Upper lobe of left lung (tissue), 6 donors: ENCODE results near the gene SIL1. TPM values are rescaled to one million over a fixed set of nuclear protein-coding genes. Genes with fewer than 3 reads are reported as not detected.
"Not testable (repeated sequence)": the region's sequence is repeated elsewhere in the genome, so short reads cannot be mapped to it uniquely, and the experiment has no call there.

Experiments used
- ATAC-seq, 2 donors: fragments of 200-7000 bp; cut with Tn5 transposase; one replicate each; pipeline ENCODE4 v1.9.1; 2022; ENCODE audit warnings: mild to moderate bottlenecking in 2 of 2, moderate library complexity in 2 of 2; ENCODE audit not compliant: low FRiP score in 2 of 2
- DNase-seq, 2 donors: peaks; one replicate each; pipeline ENCODE4 v3.0.0-alpha.2; 2019 to 2020
- H3K27ac ChIP-seq, 4 donors: fragments of 200-600 bp; sonication (generic); one replicate each; pipeline ENCODE4 v1.5.1; 2016 to 2019
- H3K27me3 ChIP-seq, 4 donors: fragments of 200-600 bp; sonication (generic); one replicate each; pipeline ENCODE4 v1.5.1; 2017 to 2019
- H3K36me3 ChIP-seq, 4 donors: fragments of 200-600 bp; sonication (generic); one replicate each; pipeline ENCODE4 v1.5.1; 2016 to 2019
- H3K4me1 ChIP-seq, 4 donors: fragments of 200-600 bp; sonication (generic); one replicate each; pipeline ENCODE4 v1.5.1; 2018 to 2019
- H3K4me3 ChIP-seq, 4 donors: fragments of 200-600 bp; sonication (generic); one replicate each; pipeline ENCODE4 v1.5.1; 2017 to 2019; ENCODE audit warnings: mild to moderate bottlenecking in 2 of 4, moderate library complexity in 1 of 4
- H3K9me3 ChIP-seq, 4 donors: fragments of 200-600 bp; sonication (generic); one replicate each; pipeline ENCODE4 v1.5.1; 2018 to 2019
- EP300 ChIP-seq, 4 donors: sonication (generic); formaldehyde crosslinking; IDR thresholded peaks; one replicate each; pipeline ENCODE4 v1.5.1; 2017; ENCODE audit warnings: antibody characterized with exemption in 4 of 4, control low read depth in 2 of 4
- POLR2A ChIP-seq, 4 donors: fragments of 450-650 bp; IDR thresholded peaks; one replicate each; pipeline ENCODE4 v1.5.1; 2016 to 2017; ENCODE audit warnings: antibody characterized with exemption in 4 of 4, mild to moderate bottlenecking in 2 of 4
- POLR2AphosphoS5 ChIP-seq, 2 donors: sonication (generic); formaldehyde crosslinking; IDR thresholded peaks; one replicate each; pipeline ENCODE4 v1.5.1; 2017; ENCODE audit warnings: antibody characterized with exemption in 2 of 2
- WGBS, 2 donors: methylation state at CpG; one replicate each; pipeline ENCODE4 v1.1.5; 2017 to 2018; 5-methylcytosine and 5-hydroxymethylcytosine counted together
- total RNA-seq, 6 donors: library from RNA; depleted of rRNA in 4 of 6; stranded (reverse); fragments of >200 nt in 4 of 6; gene quantifications; one replicate each; pipeline versions ENCODE4 v1.1.0 to v1.2.1, GENCODE V29; 2016 to 2021
- TF ChIP-seq, protein P1 (sequence below), 6 experiments: fragments of 450-650 bp in 4 of 6; fragments of 200-600 bp in 2 of 6; sonication (generic) in 2 of 6; IDR thresholded peaks; one replicate each; pipeline ENCODE4 v1.5.1; 2016 to 2019; ENCODE audit warnings: antibody characterized with exemption in 6 of 6
- donor health status: DM: no; HTN: no; CAD: no; lungs with moderate emphysema.
- donor health status: DM: no; HTN: yes; CAD: no; lungs with severe emphysema.

Gene SIL1
- total RNA-seq, 6 donors from 2014 or later, result 30.2 to 83.8 (median 51.2) TPM

DNA sequence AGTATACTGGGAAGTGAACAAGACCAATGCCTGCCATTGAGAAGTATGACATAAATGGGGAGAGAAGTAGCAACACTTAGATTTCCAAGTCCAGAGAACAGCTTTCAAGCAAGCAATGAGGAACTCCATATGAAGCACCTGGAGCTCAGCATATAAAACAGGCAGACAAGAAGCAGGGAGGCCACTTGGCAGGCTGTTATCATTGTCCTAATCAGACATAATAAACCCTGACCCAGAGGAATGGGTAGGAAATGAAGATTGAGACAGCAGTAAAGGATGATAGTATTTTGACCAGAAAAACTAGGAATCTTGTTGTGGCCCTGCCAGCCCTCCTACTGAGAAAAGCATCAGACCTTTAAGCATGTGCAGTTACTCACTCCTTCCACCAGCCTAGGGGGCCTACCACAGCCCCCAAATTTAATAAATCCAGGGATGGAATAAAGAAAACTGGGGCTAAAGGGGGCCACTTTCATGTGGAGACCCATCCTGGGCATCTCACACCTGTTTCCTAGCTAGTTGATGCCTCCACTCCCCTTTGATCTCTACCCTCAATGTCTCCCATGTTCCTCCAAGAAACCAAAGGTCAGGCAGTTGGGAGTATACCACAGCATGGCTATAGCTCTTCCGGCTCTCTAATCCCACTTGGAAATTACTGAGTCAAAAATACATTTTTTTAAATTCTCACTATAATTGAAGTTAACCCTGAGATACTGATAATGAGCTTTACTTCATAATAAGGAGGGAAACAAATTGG is 135.1 kb downstream of the SIL1 start:
- Histone ChIP-seq H3K27me3 (no peaks in the 10 kb centered on the region), H3K36me3 (no peaks in the 10 kb centered on the region), H3K4me3 (no peak overlapping the region), H3K27ac (peak overlapping the region in 1 of 4 donors; percentile 4), H3K4me1 (peaks cover 14 to 46% (median 24%) of the 10 kb centered on the region in 4 donors), H3K9me3 (no peaks in the 10 kb centered on the region)
- ATAC-seq, result no peak
- DNase-seq, result no peak
- no peak for TF ChIP-seq POLR2A (IDR thresholded peaks at IDR 0.05)
- TF ChIP-seq, protein P1, sequence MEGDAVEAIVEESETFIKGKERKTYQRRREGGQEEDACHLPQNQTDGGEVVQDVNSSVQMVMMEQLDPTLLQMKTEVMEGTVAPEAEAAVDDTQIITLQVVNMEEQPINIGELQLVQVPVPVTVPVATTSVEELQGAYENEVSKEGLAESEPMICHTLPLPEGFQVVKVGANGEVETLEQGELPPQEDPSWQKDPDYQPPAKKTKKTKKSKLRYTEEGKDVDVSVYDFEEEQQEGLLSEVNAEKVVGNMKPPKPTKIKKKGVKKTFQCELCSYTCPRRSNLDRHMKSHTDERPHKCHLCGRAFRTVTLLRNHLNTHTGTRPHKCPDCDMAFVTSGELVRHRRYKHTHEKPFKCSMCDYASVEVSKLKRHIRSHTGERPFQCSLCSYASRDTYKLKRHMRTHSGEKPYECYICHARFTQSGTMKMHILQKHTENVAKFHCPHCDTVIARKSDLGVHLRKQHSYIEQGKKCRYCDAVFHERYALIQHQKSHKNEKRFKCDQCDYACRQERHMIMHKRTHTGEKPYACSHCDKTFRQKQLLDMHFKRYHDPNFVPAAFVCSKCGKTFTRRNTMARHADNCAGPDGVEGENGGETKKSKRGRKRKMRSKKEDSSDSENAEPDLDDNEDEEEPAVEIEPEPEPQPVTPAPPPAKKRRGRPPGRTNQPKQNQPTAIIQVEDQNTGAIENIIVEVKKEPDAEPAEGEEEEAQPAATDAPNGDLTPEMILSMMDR (IDR thresholded peaks at IDR 0.05), result no peak
- TF ChIP-seq POLR2AphosphoS5 (IDR thresholded peaks at IDR 0.05), result no peak
- WGBS, 2 donors, result 88 to 100% methylated on average over 1 of the region's 1 CpG

DNA sequence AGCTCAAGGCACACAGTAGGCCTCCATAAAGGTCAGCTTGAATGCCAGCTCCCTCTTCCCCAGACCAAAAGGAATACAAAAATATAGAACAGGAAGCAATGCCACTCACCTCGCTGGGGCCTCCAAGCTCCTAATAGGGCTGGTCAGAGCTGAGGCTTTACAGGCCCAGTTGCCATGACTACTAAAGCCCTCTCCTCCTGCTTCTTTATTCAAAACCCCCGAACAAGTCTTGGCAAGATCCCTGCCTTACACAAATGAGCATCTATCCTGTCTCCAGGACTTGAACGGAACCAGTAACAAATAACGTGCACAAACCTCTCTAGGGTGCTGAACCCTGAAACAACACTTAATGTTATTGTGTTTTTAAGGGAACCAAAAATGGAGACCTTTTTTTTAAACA is 136.3 kb downstream of the SIL1 start:
- Histone ChIP-seq H3K4me1 (peaks cover 14 to 53% (median 24%) of the 10 kb centered on the region in 4 donors), H3K36me3 (no peaks in the 10 kb centered on the region), H3K4me3 (no peak overlapping the region), H3K9me3 (no peaks in the 10 kb centered on the region), H3K27ac (no peak overlapping the region), H3K27me3 (no peaks in the 10 kb centered on the region)
- WGBS, 2 donors, result 72 to 81% methylated on average over 4 of the region's 4 CpGs
- TF ChIP-seq POLR2AphosphoS5 (IDR thresholded peaks at IDR 0.05) (no peak), POLR2A (IDR thresholded peaks at IDR 0.05) (no peak), EP300 (IDR thresholded peaks at IDR 0.05) (no peak)
- TF ChIP-seq, protein P1 (IDR thresholded peaks at IDR 0.05), result no peak
- DNase-seq (no peak), ATAC-seq (no peak)

DNA sequence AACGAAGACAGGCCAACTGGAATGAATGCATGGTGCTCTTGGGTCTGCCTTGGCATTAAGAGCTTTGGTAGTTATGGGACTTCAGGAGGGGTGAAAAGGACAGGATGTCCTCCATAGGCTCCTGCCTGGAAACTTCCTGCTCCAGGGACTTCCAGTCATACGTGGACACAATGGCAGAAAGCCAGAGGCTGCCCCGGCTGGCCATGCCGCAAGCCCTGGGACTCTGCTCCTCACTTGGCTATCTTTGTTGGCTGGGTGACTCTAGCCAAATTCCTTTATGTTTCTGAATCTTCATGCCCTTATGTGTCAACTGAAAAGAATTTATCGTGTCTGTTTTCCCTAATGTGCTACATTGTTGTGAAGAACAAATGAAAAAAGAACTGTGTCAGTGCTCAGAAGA is 136.9 kb downstream of the SIL1 start:
- TF ChIP-seq EP300 (IDR thresholded peaks at IDR 0.05) (peak in 1 of 4 donors; percentile 71), POLR2A (IDR thresholded peaks at IDR 0.05) (no peak), POLR2AphosphoS5 (IDR thresholded peaks at IDR 0.05) (peak; percentile 39 to 40)
- TF ChIP-seq, protein P1 (IDR thresholded peaks at IDR 0.05), result no peak
- Histone ChIP-seq H3K27me3 (no peaks in the 10 kb centered on the region), H3K36me3 (no peaks in the 10 kb centered on the region), H3K27ac (peak overlapping the region in 2 of 4 donors; percentile 21 to 40), H3K9me3 (no peaks in the 10 kb centered on the region), H3K4me3 (no peak overlapping the region), H3K4me1 (peaks cover 14 to 53% (median 24%) of the 10 kb centered on the region in 4 donors)
- ATAC-seq (peak; percentile 17 to 64), DNase-seq (peak; percentile 65 to 77)
- 40% methylated on average over 5 of the region's 5 CpGs for WGBS, 2 donors

DNA sequence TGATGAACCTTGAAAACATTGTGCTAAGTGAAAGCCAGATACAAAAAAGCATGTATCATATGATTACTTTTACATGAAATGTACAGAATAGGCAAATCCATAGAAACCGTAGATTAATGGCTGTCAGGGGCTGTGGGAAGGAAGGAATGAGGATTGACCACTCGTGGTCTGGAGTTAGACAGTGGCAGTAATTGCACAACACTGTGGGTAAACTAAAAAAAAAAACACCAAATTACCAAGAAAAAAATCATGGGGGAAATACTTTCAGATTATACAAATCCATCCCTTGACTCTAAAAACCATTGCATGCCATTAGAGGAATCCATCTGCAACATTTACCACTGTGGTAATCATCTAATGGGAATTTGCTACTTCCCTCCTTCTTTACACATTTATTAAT is 140.0 kb downstream of the SIL1 start:
- DNase-seq (no peak), ATAC-seq (no peak)
- peaks cover 11 to 31% (median 14%) of the 10 kb centered on the region in 4 donors for H3K4me1 ChIP-seq
- H3K27me3 ChIP-seq, result no peaks in the 10 kb centered on the region
- H3K27ac ChIP-seq, result no peak overlapping the region
- H3K36me3 ChIP-seq, result no peaks in the 10 kb centered on the region
- no peaks in the 10 kb centered on the region for H3K9me3 ChIP-seq
- no peak overlapping the region for H3K4me3 ChIP-seq
- TF ChIP-seq POLR2AphosphoS5 (IDR thresholded peaks at IDR 0.05) (no peak), POLR2A (IDR thresholded peaks at IDR 0.05) (no peak), EP300 (IDR thresholded peaks at IDR 0.05) (no peak)
- TF ChIP-seq, protein P1 (IDR thresholded peaks at IDR 0.05), result no peak
- WGBS, 2 donors, result 42 to 75% methylated on average over 2 of the region's 2 CpGs

DNA sequence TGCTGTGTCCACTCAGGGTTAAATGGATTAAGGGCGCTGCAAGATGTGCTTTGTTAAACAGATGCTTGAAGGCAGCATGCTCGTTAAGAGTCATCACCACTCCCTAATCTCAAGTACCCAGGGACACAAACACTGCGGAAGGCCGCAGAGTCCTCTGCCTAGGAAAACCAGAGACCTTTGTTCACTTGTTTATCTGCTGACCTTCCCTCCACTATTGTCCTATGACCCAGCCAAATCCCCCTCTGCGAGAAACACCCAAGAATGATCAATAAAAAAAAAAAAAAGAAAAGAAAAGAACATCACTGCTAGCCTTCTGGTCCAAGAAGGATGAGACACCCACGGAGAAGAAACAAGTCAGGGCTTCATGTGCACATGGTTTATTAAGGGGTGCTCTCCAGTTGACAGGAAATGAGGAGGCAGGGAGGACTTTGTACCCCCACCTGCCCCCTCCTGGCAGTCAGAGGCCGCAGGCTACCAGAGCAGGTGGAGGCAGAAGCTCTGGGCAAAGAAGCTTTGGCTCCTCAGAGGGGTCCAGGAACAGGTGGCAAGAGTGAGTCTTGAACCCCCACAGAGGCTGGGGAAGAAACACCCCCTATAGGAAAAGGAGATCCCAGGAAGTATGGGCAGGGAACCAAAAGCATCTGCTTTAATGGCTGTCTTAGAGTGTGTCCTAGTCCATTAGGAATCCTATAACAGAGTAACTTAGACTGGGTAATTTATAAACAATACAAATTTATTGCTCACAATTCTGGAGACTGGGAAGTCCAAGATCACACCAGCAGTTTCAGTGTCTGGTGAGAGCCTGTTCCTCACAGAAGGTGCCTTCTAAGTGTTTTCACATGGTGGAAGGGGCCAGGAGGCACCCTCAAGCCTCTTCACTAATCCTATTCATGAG is 140.9 kb downstream of the SIL1 start:
- H3K27me3 ChIP-seq, ATAC-seq, DNase-seq, H3K36me3 ChIP-seq, H3K27ac ChIP-seq, H3K4me3 ChIP-seq, H3K9me3 ChIP-seq: not testable (repeated sequence)
- H3K4me1 ChIP-seq, result peaks cover 9 to 23% (median 14%) of the 10 kb centered on the region in 4 donors
- 68 to 71% methylated on average over 7 of the region's 7 CpGs for WGBS, 2 donors
